ENCODE measurements around the gene PATL1.
A peak's percentile ranks its signal among the peaks of the same experiment; 100 is the strongest.
"Not testable (repeated sequence)": the region's sequence is repeated elsewhere in the genome, so short reads cannot be mapped to it uniquely, and the experiment has no call there.

The PATL1 gene

DNA sequence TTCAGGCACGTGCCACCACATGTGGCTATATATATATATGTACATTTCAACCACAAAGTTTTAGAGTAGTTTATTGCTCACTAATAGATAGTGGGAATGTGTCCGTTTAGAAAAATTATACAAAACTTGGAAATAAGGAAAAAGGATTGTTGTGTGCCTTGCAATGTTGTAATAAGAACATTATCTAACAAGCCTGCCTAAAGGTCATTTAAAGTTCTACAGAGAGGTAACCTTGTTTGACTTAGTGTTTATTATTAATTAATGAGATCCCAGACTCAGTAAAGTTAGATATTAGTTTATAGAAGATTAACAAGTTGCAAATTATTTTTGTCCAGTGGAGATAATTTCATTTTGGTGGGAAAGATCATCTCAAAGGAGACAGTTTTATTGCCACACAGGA lies 5.5 kb upstream of the PATL1 start:
- DNase-seq = no peak

DNA sequence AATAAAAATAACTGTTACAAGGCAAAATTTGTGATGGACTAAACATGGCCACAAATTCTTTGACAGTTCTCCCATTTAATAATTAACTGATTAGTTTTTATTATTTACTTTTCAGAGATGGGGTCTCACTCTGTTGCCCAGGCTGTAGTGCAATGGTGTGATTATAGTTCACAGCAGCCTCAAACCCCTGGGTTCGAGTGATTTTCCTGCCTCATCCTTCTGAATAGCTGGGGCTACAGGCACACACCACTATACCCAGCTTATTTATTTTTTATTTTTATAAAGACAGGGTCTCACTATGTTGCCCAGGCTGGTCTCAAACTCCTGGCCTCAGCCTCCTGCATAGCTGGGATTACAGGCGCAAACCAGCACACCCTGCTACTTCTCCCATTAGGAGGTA lies 4.5 kb upstream of the PATL1 start:
- DNase-seq = no peak

DNA sequence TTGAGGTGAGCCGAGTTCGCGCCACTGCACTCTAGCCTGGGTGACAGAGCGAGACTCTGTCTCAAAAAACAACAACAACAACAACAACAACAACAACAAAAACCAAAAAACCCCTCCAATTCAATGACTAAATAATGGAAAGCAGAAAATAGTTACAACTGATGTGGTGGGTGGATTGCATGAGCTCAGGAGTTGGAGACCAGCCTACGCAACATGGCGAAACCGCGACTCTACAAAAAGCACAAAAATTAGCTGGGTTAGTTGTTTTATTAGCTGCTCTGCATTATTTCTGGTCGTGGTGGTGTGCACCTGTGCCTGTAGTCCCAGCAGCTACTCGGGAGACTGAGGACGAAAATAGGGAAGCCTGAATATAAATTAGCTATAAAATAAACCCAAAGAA lies 2.6 kb upstream of the PATL1 start:
- no peak for DNase-seq

DNA sequence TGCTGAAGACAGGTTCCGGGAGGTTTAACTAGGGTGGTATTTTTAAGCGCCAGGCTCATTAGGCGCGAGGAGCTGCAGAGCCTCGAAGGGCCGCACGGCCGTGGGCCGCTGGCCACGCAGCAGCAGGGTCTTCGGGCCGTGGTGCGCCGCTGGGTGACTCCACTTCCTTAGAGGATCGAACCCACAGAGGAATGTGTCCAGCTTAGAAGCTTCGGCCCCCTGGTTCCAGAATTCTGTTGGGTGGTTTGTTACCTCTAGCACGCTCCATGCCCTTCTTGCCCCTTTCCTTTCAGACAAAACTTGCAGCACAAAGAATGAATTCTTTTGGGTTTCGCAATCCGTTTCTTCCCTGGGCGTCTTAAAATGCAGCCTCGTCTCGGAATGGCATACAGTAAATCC lies 773 bp upstream of the PATL1 start:
- DNase-seq = no peak

DNA sequence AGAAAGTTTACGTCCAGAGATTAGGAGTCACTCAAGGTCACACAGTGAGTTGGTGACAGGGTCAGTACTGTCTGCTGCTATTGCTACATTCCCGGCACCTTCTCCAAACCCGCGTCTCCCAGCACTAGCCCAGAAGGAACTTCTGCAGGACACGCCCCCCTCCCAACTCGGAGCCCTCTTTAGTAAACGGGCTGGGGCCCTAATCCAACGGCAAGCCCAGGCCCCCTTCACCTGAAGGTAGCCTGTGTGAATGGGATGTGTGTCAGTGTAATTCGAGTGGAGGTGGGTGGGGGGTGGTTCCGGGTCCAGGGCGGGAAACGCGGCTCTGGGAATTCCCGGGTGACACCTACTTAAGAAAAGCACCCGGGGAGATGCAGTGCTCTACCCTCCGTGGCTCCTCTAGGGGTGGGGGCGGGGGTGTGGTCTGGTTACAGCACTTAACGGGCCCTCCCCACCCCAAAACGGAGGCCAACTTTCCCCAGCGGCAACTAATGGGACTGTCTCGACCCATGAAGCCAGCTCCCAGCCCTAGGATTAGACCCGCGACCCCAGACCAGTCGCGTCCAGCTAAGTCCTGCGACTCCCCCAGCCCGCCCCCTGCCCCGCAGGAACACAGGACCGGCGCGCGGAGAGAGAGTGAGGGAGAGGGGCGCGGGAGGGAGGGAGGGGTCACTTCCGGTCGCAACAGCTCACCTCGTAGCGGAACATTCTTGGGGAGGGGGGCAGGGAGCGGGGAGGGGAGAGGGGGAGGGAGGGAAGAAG lies 468 bp downstream of the PATL1 start:
- peak; percentile 46 for DNase-seq

GRCh38 chr11:59667812-59668187 lies 1.0 kb downstream of the PATL1 start:
- no peak for DNase-seq

DNA sequence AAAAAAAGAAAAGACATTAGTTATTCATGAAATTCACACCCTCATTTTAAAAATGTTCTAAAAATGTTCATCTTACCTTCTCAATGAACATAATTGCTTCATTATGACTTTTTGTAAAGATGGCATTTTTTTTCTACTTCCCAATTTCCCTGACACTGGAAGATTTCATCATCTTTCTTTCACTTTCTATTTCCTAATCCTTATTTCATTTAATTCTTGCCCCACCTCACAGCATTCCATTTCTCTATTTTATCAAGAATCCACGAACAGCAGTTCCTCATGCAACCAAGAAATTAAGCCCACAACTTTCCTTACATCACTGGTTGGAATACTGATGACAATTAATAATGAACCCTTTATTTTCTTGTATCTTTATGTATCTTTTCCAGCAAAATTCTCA lies 1.9 kb downstream of the PATL1 start:
- DNase-seq = no peak

DNA sequence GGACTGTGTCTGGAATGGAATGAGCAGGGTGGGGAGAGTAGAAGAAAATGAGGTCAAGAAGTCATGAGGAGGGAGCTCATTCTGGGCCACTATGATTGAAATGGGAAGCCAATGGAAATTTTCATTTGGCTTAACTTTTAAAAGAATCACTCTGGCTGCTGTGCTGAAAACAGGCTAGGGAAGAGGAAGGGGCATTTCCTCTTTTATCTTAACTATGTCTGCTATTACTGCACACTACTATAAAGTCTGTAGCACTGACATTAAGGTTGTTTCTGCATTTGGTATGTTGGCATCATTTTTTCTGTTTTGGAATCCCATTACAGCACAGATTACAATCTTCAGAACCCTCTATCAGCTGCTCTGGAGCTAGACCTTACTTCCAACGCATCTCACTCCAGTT lies 8.2 kb downstream of the PATL1 start:
- no peak for DNase-seq

GRCh38 chr11:59659981-59660380 lies 8.9 kb downstream of the PATL1 start:
- DNase-seq = no peak

- DNase-seq = no peak
Measured at GRCh38 chr11:59658036-59658435, 10.8 kb downstream of the PATL1 start.

GRCh38 chr11:59654893-59655292 lies 13.9 kb downstream of the PATL1 start:
- no peak for DNase-seq

GRCh38 chr11:59647245-59647980 lies 21.4 kb downstream of the PATL1 start:
- DNase-seq = no peak

GRCh38 chr11:59644528-59644927 lies 24.3 kb downstream of the PATL1 start:
- DNase-seq = no peak

DNA sequence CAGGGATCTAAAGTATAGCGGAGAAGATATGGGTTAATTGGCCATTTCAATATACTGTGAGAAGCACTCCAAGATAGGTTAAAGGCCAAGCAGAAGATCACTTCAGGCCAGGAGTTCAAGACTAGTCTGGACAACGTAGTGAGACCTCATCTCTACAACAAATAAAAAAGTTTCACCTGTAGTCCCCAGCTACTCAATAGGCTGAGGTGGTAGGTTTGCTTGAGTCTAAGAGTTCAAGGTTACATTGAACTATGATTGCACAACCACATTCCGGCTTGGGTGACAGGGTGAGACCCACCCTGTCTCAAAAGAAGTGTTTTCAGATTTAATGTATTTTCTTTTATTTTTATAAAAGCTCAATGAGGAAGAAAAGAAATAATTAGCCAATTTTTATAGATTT lies 25.4 kb downstream of the PATL1 start:
- no peak for DNase-seq

GRCh38 chr11:59641156-59641555 lies 27.7 kb downstream of the PATL1 start:
- no peak for DNase-seq

- DNase-seq = no peak
Measured at GRCh38 chr11:59630493-59630892, 38.3 kb downstream of the PATL1 start.

GRCh38 chr11:59629996-59630395 lies 38.8 kb downstream of the PATL1 start:
- DNase-seq = no peak

GRCh38 chr11:59626969-59627368 lies 41.9 kb downstream of the PATL1 start:
- DNase-seq = not testable (repeated sequence)

- DNase-seq = no peak
Measured at GRCh38 chr11:59625703-59626102, 43.1 kb downstream of the PATL1 start.

DNA sequence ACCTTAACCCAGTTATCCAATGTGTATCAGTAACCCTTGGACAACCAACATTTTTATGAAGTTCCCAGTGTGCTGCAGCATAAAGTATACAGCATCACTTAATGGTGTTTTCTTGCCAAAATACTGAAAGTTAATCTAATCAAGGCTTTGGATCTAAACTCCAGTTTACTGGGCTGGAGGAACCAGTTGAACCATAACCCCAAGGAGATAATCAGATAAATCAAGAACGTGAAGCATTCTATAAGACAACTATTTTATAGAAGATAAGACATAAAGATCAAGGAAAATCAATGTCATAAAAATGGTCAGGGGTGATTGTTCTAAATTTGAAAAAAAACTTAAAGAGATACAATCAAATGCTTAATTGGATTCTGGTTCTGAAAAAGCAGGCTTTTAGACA lies 51.0 kb downstream of the PATL1 start:
- DNase-seq = no peak

DNA sequence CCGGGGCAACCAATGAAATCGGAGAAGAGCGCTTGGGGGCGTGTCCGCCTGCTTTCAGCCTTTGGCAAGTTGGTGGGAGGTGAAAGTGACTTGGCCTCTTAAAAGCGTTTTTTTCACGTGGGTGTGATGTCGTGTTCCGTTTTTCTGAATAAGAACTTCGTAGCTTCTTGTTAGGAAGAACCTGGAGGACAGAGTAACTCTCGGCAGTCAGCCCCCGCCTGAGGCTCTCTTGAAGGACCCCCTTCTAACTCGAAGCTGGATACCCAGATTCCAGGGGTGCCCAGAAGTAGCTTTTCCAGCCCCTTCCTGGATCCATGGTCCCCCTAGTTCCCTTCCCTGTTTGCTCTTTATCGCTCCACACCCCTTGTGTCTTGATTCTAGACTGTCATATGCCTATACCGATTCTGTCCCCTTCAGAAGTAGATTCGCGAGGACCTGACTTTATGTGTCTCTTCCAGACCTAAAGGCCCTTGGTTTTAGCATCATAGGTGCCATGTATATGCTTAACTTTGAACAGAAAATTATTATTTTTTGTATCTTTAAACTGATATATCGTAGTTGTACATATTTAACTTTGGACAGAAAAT lies 52.3 kb downstream of the PATL1 start:
- DNase-seq = no peak

- peak; percentile 100 for DNase-seq
Measured at GRCh38 chr11:59615637-59616395, 53.0 kb downstream of the PATL1 start, which contains the start of gene OSBP. TSS of gene OSBP (minus strand) at chr11:59615774. CDS start at chr11:59615664, 110 bp downstream.

DNA sequence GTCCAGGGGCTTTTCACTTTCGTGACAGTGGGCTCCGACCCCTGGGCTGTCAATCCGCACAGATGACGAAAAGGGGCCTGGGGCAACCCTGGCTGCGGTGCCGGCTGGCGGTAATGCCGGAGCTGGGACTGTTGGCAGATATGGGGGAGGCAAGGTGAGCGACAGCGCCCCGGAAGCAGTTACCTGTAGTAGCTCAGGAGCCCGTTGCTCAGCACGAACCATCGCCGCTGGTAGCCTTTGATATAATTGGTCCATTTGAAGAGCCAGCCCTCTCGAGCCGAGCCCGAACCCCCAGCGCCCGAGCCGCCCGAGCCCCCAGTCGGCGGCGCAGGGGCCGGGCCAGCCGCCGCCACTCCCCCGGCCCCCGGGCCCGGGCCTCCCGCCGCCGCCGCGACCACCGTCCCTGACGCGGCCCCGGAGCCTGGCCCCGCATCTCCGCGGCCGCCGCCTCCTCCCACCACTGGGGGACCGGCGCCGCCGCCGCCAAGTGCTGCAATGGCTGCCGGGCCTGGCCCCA lies 53.7 kb downstream of the PATL1 start:
- DNase-seq = peak; percentile 41
